Activated T-cell treated with anti-CD3 and anti-CD28 coated beads for 24 hours (primary cell): ENCODE measurements around the gene METTL6.
"Not testable (repeated sequence)": the region's sequence is repeated elsewhere in the genome, so short reads cannot be mapped to it uniquely, and the experiment has no call there.

ENCODE experiments used
- DNase-seq: peaks from one replicate; pipeline ENCODE4 v3.0.0-alpha.2; 2020; ENCODE audit warnings: low read depth

METTL6 gene

GRCh38 chr3:15427182-15427880, at the start of gene METTL6, which contains the start of gene EAF1:
Gene METTL6 (minus strand): TSS chr3:15427544. CDS start chr3:15426511, 1,033 bp downstream.
Gene EAF1 (plus strand): TSS chr3:15427598. CDS start chr3:15427780, 182 bp downstream.
- peak; percentile 82 for DNase-seq

GRCh38 chr3:15476378-15476777, 49.0 kb upstream of the METTL6 start:
- DNase-seq: no peak

- no peak for DNase-seq
These were observed 47.8 kb upstream of the METTL6 start for GRCh38 chr3:15475161-15475560.

DNA sequence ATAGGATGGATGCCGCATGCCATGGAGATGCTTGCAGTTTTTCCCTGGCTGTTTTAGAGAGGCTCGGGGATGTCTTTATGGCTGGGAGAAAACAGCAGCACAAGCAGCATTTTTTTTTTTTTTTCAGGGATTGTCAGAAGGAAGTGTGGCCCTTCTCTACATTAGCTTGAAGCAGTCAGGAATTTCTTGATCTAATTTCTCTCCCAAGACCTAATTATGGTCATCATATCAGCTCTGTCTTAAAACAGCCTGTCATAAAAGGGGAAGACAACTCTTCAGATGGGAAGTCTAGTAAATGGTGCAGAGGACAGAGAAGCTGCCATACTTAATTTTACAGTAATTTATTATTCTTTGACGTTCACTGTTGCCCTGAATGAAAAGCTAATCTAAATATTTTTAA, 44.5 kb upstream of the METTL6 start:
- DNase-seq: no peak

- DNase-seq: no peak
These were observed 43.5 kb upstream of the METTL6 start for GRCh38 chr3:15470849-15471248.

- DNase-seq: no peak
These were observed 42.9 kb upstream of the METTL6 start for GRCh38 chr3:15470261-15470660.

DNA sequence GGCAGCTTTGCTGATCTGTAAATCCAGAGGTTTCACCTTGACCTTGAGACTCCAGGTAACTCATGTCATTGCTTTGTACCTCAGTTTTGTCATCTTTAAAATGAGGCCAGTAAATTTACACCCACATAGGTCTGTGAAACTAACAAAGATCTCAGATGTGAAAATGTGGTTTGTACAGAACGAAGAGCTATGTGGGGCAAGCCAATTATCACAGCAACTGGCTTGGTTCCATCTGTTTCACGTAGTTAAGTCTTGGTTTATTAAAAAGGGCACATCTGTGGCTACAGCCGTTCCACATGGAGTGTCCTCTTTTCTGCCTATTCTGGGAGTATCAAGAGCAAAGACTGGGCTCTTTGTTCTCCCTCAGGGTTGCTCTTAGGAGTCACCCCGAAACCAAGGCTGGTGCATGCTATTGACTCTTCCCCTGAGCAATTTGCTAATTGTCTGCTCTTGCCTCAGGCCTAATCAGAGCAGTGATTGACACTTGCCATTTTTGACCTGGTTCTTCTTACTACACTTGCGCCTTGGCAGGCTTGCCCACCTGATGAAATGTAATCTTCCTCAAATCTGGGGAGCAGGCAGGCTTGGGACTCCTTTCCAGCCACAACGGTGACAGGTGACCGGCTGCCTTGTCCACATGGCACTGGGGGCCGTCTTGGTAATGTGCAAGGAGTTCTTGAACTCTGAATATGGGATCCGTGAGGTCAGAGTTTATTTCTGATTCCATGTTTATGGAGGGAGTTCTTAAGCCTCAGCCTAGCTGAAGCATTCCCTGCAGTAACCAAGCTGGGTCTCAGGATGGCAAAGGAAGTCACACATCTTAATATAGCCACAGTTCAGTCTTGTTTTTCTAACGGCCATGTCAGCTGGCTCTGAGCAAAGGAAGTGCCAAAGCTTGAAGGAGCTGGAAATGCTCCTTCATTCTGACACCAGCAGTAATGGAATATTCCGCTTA, 40.2 kb upstream of the METTL6 start:
- no peak for DNase-seq

DNA sequence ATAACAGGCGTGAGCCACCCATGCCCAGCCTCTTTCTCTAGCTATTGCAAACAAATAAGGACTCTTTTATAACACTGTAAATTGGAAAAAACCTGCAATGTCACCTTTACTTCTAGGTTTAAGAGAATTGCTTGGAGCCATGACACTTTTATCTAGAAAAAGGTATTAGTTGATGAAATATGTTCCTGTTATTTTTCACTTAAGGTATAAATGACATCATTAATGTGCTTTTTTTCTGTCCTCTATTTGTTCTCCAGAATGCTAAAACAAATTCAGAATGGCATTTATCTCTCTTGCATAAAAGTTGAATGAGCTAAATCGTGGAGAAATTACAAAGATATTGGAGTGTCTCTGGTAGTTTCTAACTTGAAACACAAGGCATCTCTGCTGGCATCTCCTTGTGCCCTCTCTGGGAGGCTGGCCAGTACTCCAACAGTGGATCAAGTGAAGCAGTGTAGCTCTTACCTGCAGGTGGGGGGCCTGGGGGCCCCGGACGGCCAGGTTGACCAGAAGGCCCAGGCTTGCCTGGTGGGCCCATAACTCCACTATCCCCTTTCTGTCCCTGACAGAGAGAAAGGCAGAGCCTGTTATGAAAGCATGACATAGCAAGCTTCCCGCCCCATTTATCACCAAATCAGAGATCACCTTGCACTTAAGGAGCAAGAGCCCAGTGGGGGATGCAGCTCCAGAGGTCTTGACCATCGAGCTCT, 38.7 kb upstream of the METTL6 start:
- DNase-seq: no peak

DNA sequence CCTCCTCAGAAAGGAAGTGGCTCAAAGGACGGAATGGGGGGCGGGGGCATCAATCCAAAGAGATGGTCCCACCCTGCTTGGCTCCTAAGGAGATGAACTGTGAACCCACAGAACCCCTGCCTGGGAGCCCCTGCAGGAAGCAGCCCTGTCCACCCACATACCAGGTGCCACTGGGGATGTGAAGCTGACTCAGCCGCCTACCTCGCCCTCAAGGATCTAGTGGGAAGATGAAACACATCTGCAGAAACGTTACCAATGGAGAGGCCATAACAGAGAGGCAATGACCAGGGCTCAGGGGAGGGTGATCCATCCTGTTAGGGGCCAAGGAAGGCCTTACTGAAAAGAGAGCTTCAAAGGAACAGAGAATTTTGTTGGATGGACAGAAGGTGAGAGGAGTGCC, 35.1 kb upstream of the METTL6 start:
- no peak for DNase-seq

DNA sequence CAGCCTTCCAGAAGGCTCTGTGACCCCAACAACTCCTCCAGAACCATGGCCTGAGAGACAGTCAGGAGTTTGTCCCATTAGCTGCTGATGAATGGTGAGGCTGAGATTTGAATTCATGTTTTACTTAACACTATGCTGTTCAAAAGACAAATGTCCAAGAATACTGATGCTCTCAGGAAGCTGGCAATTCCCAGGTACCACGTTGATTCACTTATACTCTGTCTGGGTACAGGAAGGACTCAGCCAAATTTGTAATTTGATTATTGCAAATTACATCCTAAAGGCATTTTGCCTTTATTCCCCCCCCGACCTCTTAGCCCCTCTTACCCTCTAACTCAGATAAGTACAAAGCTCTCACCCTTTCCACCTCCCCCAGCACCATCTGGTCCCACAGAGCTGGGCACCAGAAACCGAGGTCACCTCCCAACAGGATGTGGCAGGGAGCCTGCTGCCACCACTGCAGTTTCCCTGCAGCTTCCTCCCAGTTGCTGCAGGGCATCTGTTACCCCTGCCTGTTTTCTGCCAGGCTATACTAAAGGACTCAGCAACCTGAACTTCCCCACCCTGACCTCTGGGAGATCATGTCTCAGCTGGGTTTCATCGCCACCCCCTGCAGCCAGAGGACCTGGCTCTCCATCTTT, 33.7 kb upstream of the METTL6 start:
- DNase-seq: no peak

DNA sequence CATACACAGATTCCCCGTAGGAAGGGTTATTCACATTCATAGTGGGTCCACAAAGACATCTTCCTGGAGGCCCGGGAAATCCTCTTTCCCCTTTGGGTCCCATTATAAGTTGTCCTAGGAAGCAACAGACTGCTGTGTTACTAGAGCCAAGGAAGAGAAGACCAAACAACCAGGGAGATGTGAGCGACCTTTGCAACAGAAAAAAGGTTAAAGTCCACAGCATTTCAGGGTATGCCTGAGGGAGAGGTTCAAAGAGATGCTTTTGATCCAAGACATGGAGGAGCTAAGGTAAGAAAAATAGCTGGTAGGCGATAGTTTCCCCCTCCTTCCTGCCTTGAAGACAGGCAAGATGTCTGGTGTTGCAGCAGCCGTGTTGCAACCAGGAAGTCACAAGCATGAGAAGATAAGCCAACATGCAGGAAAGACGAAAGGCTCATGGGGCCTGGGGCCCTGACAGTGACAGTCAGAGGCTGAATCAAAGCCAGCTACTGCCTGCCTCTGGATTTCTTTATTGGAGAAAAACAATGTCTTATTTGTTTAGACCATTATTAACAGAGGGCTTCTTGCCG, 31.0 kb upstream of the METTL6 start:
- no peak for DNase-seq

GRCh38 chr3:15456915-15457314, 29.6 kb upstream of the METTL6 start:
- DNase-seq: not testable (repeated sequence)

- DNase-seq: no peak
These were observed 29.0 kb upstream of the METTL6 start for GRCh38 chr3:15456321-15456720.

DNA sequence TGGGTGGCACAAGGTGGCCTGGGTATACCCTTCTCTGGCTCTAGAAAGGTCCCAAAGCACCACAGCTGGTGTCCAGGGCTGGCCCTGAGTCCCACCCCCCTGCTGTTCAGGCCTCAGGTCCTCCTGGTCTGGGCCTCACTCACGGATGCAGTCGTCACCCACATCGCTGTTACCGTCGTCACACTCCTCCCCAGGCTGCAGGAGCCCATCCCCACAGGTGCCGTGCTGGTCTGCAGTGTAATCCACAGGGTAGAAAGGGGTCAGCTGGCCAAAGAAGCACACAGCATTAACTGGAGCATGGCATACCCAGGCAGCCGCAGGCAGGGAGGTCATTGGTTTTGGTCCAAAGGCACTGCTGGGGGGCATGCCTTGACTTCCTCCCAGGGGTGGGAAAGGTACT, 28.4 kb upstream of the METTL6 start:
- no peak for DNase-seq

- no peak for DNase-seq
These were observed 27.6 kb upstream of the METTL6 start for GRCh38 chr3:15454965-15455364.

- DNase-seq: no peak
These were observed 26.8 kb upstream of the METTL6 start for GRCh38 chr3:15453991-15454625.

DNA sequence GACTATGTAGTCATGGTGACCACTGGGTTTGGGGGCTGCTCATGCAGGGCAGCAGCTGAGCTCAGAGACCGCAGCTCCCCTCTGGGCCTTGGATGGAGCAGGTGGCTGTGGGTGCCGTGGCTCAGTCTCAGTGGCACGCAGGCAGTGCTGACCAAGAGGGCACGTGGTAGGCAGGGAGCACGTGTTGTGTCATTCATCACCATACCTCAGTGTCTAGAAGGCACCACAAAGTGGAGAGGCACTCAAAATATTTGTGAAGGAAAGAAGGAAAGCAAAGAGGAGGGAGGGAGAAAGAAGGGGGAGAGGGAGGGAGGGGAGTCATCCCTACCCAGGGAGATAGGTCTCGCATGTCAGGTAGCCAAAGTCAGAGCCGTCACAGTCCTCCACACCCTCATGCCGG, 26.2 kb upstream of the METTL6 start:
- no peak for DNase-seq

GRCh38 chr3:15452961-15453360, 25.6 kb upstream of the METTL6 start:
- no peak for DNase-seq

GRCh38 chr3:15452156-15452555, 24.8 kb upstream of the METTL6 start:
- DNase-seq: no peak

- DNase-seq: no peak
These were observed 24.1 kb upstream of the METTL6 start for GRCh38 chr3:15451216-15452113.
